Colonic mucosa (tissue), 4 donors: ENCODE results near the gene SEPTIN2. TPM values are rescaled to one million over a fixed set of nuclear protein-coding genes. Genes with fewer than 3 reads are reported as not detected.
"Not testable (repeated sequence)": the region's sequence is repeated elsewhere in the genome, so short reads cannot be mapped to it uniquely, and the experiment has no call there.

Source experiments
- DNase-seq: peaks from one replicate; pipeline ENCODE4 v3.0.0-alpha.2; 2020
- H3K27ac ChIP-seq: fragments of 200-600 bp; one replicate; pipeline ENCODE4 v1.8.0; 2021
- H3K27me3 ChIP-seq: fragments of 200-600 bp; one replicate; pipeline ENCODE4 v1.8.0; 2021
- H3K36me3 ChIP-seq: fragments of 200-600 bp; one replicate; pipeline ENCODE4 v1.8.0; 2021
- H3K4me1 ChIP-seq: fragments of 200-600 bp; one replicate; pipeline ENCODE4 v1.8.0; 2021; ENCODE audit warnings: mild to moderate bottlenecking
- H3K4me3 ChIP-seq: fragments of 200-600 bp; one replicate; pipeline ENCODE4 v1.8.0; 2021
- H3K9ac ChIP-seq, 2 donors: one replicate each; pipeline ENCODE4 v1.7.0; 2013; ENCODE audit warnings: control low read depth in 2 of 2, low read depth in 2 of 2, low read length in 2 of 2
- H3K9me3 ChIP-seq: fragments of 200-600 bp; one replicate; pipeline ENCODE4 v1.8.0; 2021
- CTCF ChIP-seq: fragments of 200-600 bp; IDR thresholded peaks from one replicate; pipeline ENCODE4 v1.8.0; 2022; ENCODE audit warnings: antibody characterized with exemption, mild to moderate bottlenecking
- intact Hi-C: fragments of 100-400 bp; cut with DNase I; formaldehyde crosslinking; loops from one replicate; pipeline ENCODE4 v1.14.1; 2022
- total RNA-seq, 2 donors: library from RNA; stranded (reverse); fragmentation: NEBNext Ultra II Directional in 1 of 2; extraction: Animal tissue kit (Norgen Biotek cat#: 25700) in 1 of 2; gene quantifications; one replicate each; pipeline ENCODE4 v1.2.1, GENCODE V29; 2021
- donor health status: healthy.
- donor health status: DM: no; HTN: no; CAD: no.
- donor health status: DM: no; HTN: no; CAD: no.

The SEPTIN2 gene
- total RNA-seq, 2 donors from 2014 or later, result 196 to 244 TPM

GRCh38 chr2:241315093-241315878 lies 439 bp upstream of the SEPTIN2 start, which contains the start of gene HDLBP:
Gene HDLBP, minus strand, starts transcription at chr2:241315672. Its CDS starts 48,803 bp downstream, at chr2:241266869.
- no peaks in the 10 kb centered on the region for H3K9me3 ChIP-seq
- intact Hi-C loops, result loop anchor here (2.0 kb wide), 1 partner anchor 42 kb away; no protein-coding TSS in a partner anchor
- peak within 1 kb of the TSS; percentile 82 for H3K4me3 ChIP-seq
- DNase-seq, result peak; percentile 100
- H3K36me3 ChIP-seq, result no peaks in the 10 kb centered on the region
- H3K27me3 ChIP-seq, result no peaks in the 10 kb centered on the region
- no peaks in the 10 kb centered on the region for H3K4me1 ChIP-seq
- no peak for TF ChIP-seq CTCF
- peak within 1 kb of the TSS; percentile 91 to 98 for H3K9ac ChIP-seq
- peak within 1 kb of the TSS; percentile 94 for H3K27ac ChIP-seq

- H3K4me3 ChIP-seq, result peak overlapping the region; percentile 82
- H3K9ac ChIP-seq, result peak overlapping the region; percentile 88 to 98
- no peaks in the 10 kb centered on the region for H3K27me3 ChIP-seq
- DNase-seq, result peak; percentile 35
- no peaks in the 10 kb centered on the region for H3K36me3 ChIP-seq
- no peaks in the 10 kb centered on the region for H3K9me3 ChIP-seq
- no peaks in the 10 kb centered on the region for H3K4me1 ChIP-seq
- peak overlapping the region; percentile 94 for H3K27ac ChIP-seq
- intact Hi-C loops, result no loop called here
- no peak for TF ChIP-seq CTCF
These were observed 1.1 kb downstream of the SEPTIN2 start for GRCh38 chr2:241316825-241317224.

- Histone ChIP-seq H3K4me1 (no peaks in the 10 kb centered on the region), H3K9me3 (no peaks in the 10 kb centered on the region), H3K36me3 (no peaks in the 10 kb centered on the region), H3K9ac (peak overlapping the region in 1 of 2 donors; percentile 98), H3K4me3 (peak overlapping the region; percentile 82), H3K27me3 (no peaks in the 10 kb centered on the region), H3K27ac (peak overlapping the region; percentile 94)
- TF ChIP-seq CTCF, result no peak
- intact Hi-C loops, result no loop called here
- DNase-seq, result no peak
These were observed 1.7 kb downstream of the SEPTIN2 start for GRCh38 chr2:241317391-241317790.

GRCh38 chr2:241318830-241319229 lies 3.1 kb downstream of the SEPTIN2 start:
- H3K4me3 ChIP-seq, H3K27ac ChIP-seq, DNase-seq, H3K9me3 ChIP-seq, intact Hi-C loops, H3K27me3 ChIP-seq, H3K4me1 ChIP-seq, H3K9ac ChIP-seq, H3K36me3 ChIP-seq: not testable (repeated sequence)

- no peaks in the 10 kb centered on the region for H3K4me1 ChIP-seq
- intact Hi-C loops, result no loop called here
These were observed 4.7 kb downstream of the SEPTIN2 start for GRCh38 chr2:241320394-241320793.

More at GRCh38 chr2:241320394-241320793, 4.7 kb downstream of the SEPTIN2 start:
- DNase-seq, result no peak
- Histone ChIP-seq H3K4me3 (no peak overlapping the region), H3K27ac (no peak overlapping the region), H3K27me3 (no peaks in the 10 kb centered on the region), H3K36me3 (no peaks in the 10 kb centered on the region), H3K9me3 (no peaks in the 10 kb centered on the region), H3K9ac (no peak overlapping the region)
- TF ChIP-seq CTCF, result no peak
